HCT116 (cell line): Measurements from ENCODE around the gene SLX1A. TPM values are rescaled to one million over a fixed set of nuclear protein-coding genes. Genes with fewer than 3 reads are reported as not detected.
"Not testable (repeated sequence)": the region's sequence is repeated elsewhere in the genome, so short reads cannot be mapped to it uniquely, and the experiment has no call there.

ENCODE experiments used
- ATAC-seq: fragments of 200-7000 bp; cut with Tn5 transposase; 2 replicates; pipeline ENCODE4 v1.9.1; 2020; ENCODE audit warnings: mild to moderate bottlenecking, moderate library complexity
- BruUV-seq: library from RNA; stranded (reverse); fragments of 400-500 nt; replicated peaks from 2 replicates; lab custom pipeline; 2021; lab: Mats Ljungman, UMichigan
- CTCF ChIA-PET: fragments of 300-600 bp; sonication (Branson Sonifier 250); formaldehyde crosslinking; loops from one replicate; lab custom pipeline; 2021; ENCODE audit warnings: antibody characterized with exemption; lab: Charles Lee
- POLR2A ChIA-PET: fragments of 300-600, 350-600 bp; sonication (Branson Sonifier 250); formaldehyde crosslinking; loops from one replicate; lab custom pipeline; 2021; ENCODE audit warnings: antibody characterized with exemption; lab: Charles Lee
- RAD21 ChIA-PET, 2 experiments: fragments of 300-600 bp; sonication (Branson Sonifier 250); formaldehyde crosslinking; loops; one replicate each; lab custom pipeline; 2023; ENCODE audit warnings: low total read pairs in 2 of 2; ENCODE audit not compliant: uncharacterized antibody in 2 of 2, unreplicated experiment in 2 of 2, low non-redundant PET in 1 of 2; lab: Charles Lee
- DNase-seq: peaks from one replicate; pipeline ENCODE4 v3.0.0-alpha.2; 2010; ENCODE audit warnings: low read depth, low spot score
- H2AFZ ChIP-seq: fragments of 200-600 bp; shearing (Covaris generic), sonication (generic); 2 replicates; pipeline ENCODE4 v1.6.1; 2017; ENCODE audit warnings: low read depth, mixed run types, mixed read lengths, antibody characterized with exemption, low read length; ENCODE audit not compliant: poor library complexity, severe bottlenecking
- H3K27ac ChIP-seq: 2 replicates; pipeline ENCODE4 v1.5.1; 2012; ENCODE audit warnings: low read depth, low read length
- H3K27me3 ChIP-seq: fragments of 200-600 bp; sonication (generic); 2 replicates; pipeline ENCODE4 v1.6.1; 2016; ENCODE audit warnings: mixed run types, low read length, mixed read lengths; ENCODE audit not compliant: insufficient read depth
- H3K36me3 ChIP-seq, 2 experiments: fragments of 200-500 bp in 1 of 2; fragments of 200-600 bp in 1 of 2; sonication (Bioruptor generic) in 1 of 2; sonication (generic) in 1 of 2; 2 replicates each; pipeline versions ENCODE4 v1.5.1 to v1.6.1; 2014 to 2016; ENCODE audit warnings: low read length in 2 of 2, inconsistent platforms in 1 of 2, mixed read lengths in 1 of 2, mixed run types in 1 of 2; ENCODE audit not compliant: insufficient read depth in 2 of 2, control insufficient read depth in 1 of 2
- H3K4me1 ChIP-seq, 2 experiments: fragments of 200-600 bp in 1 of 2; sonication (generic) in 1 of 2; 2 replicates each; pipeline versions ENCODE4 v1.5.1 to v1.6.1; 2012 to 2017; ENCODE audit warnings: low read length in 2 of 2, inconsistent platforms in 1 of 2, mild to moderate bottlenecking in 1 of 2, mixed read lengths in 1 of 2, mixed run types in 1 of 2, moderate library complexity in 1 of 2; ENCODE audit not compliant: insufficient read depth in 2 of 2, control insufficient read depth in 1 of 2
- H3K4me2 ChIP-seq: fragments of 200-600 bp; sonication (generic); 2 replicates; pipeline ENCODE4 v1.6.1; 2017; ENCODE audit warnings: mixed run types, low read length, mixed read lengths
- H3K4me3 ChIP-seq, 2 experiments: fragments of 200-600 bp in 1 of 2; sonication (generic) in 1 of 2; replicated peaks in 1 of 2; 2 replicates each; pipeline ENCODE4 v1.5.1; 2011 to 2016; ENCODE audit warnings: low read length in 2 of 2, control low read depth in 1 of 2, low read depth in 1 of 2, mild to moderate bottlenecking in 1 of 2, mixed read lengths in 1 of 2, mixed run types in 1 of 2
- H3K79me2 ChIP-seq: fragments of 200-600 bp; sonication (generic); 2 replicates; pipeline ENCODE4 v1.6.1; 2017; ENCODE audit warnings: mild to moderate bottlenecking, mixed run types, low read length, moderate library complexity, mixed read lengths; ENCODE audit not compliant: insufficient read depth
- H3K9ac ChIP-seq: fragments of 200-600 bp; sonication (generic); 2 replicates; pipeline ENCODE4 v1.6.1; 2016; ENCODE audit warnings: low read length, mixed read lengths
- H3K9me2 ChIP-seq: fragments of 200-600 bp; sonication (generic), shearing (Covaris generic); 2 replicates; pipeline ENCODE4 v1.6.1; 2017; ENCODE audit warnings: mixed run types, mild to moderate bottlenecking, moderate library complexity; ENCODE audit not compliant: insufficient read depth
- H3K9me3 ChIP-seq, 2 experiments: fragments of 200-500 bp in 1 of 2; fragments of 200-600 bp in 1 of 2; sonication (Bioruptor generic) in 1 of 2; sonication (generic) in 1 of 2; 2 replicates each; pipeline ENCODE4 v1.6.1; 2014 to 2017; ENCODE audit warnings: low read length in 2 of 2, mixed read lengths in 2 of 2, inconsistent platforms in 1 of 2, low read depth in 1 of 2, mild to moderate bottlenecking in 1 of 2, mixed run types in 1 of 2, moderate library complexity in 1 of 2; ENCODE audit not compliant: control insufficient read depth in 1 of 2, insufficient read depth in 1 of 2
- H4K20me1 ChIP-seq: fragments of 200-600 bp; sonication (generic), shearing (Covaris generic); 2 replicates; pipeline ENCODE4 v1.6.1; 2017; ENCODE audit warnings: mixed run types, mild to moderate bottlenecking, moderate library complexity; ENCODE audit not compliant: insufficient read depth
- intact Hi-C: fragments of 100-400 bp; cut with micrococcal nuclease; formaldehyde crosslinking; loops from 2 replicates; pipeline ENCODE4 v1.10.0; 2022
- total RNA-seq: library from RNA; stranded (reverse); gene quantifications from one replicate; pipeline ENCODE4 v1.2.1, GENCODE V29; 2021; ENCODE audit not compliant: unreplicated experiment

The SLX1A gene
- total RNA-seq, 1 experiment from 2014 or later, result 48.3 TPM

DNA sequence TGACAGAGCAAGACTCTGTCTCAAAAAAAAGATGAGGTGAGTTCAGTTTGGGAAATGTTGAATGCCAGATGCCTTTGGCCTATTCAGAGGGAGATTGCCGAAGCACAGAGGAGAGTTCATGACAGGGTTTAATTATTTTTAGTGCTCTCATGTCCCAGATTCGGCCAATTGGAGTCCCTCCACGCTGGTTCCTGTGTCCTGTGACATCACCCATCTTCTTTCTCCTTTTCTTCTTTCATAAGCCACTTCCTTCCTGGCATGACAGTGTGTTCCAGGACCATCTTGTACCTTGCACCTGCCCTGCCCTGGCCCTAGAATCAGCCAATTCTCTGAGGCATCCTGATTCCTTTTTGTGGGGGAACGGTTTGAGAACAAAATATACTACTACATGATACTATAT lies 17.7 kb downstream of the SLX1A start:
- DNase-seq, CTCF ChIA-PET, H3K4me1 ChIP-seq, H3K4me3 ChIP-seq, POLR2A ChIA-PET, H3K4me2 ChIP-seq, BruUV-seq, RAD21 ChIA-PET, H3K79me2 ChIP-seq, H4K20me1 ChIP-seq, H3K27me3 ChIP-seq, ATAC-seq, H3K27ac ChIP-seq, H2AFZ ChIP-seq, H3K9me2 ChIP-seq, H3K9me3 ChIP-seq, H3K36me3 ChIP-seq, H3K9ac ChIP-seq, intact Hi-C loops: not testable (repeated sequence)

DNA sequence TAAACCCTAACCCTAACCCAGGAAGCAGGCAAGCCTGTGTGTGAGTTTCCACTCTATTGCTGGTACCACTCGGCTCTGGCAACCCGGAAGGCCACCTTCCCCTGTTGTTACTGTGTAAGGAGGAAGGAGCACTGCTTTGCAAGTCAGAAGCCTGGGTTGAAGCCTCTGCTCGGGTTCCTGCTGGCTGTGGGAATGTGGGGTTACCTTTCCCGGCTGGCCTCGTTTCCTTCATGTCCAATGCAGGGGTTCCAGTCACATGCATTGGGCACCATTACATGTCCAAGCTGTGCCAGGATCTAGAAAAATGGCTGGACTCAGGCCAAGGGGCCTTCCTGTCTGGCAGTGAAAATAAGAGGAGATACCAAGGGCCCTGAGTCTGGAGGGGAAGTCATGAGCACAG lies 23.4 kb downstream of the SLX1A start:
- H3K9me2 ChIP-seq, intact Hi-C loops, H3K9me3 ChIP-seq, H3K36me3 ChIP-seq, H3K27ac ChIP-seq, H3K4me1 ChIP-seq, H4K20me1 ChIP-seq, DNase-seq, ATAC-seq, H3K4me3 ChIP-seq, H3K27me3 ChIP-seq, H2AFZ ChIP-seq, CTCF ChIA-PET, H3K79me2 ChIP-seq, H3K4me2 ChIP-seq, H3K9ac ChIP-seq, RAD21 ChIA-PET, POLR2A ChIA-PET, BruUV-seq: not testable (repeated sequence)

Other genes with a start within 250 kb of the SLX1A start
- gene TMEM219, start 231.8 kb upstream of the SLX1A start, total RNA-seq, result 75.5 TPM
- gene TAOK2, start 220.0 kb upstream of the SLX1A start, total RNA-seq, result 56.7 TPM
- gene HIRIP3, start 198.3 kb upstream of the SLX1A start, total RNA-seq, result 21.8 TPM
- 89.8 TPM for gene INO80E, start 197.6 kb upstream of the SLX1A start, total RNA-seq
- gene DOC2A, start 182.8 kb upstream of the SLX1A start, total RNA-seq, result 17.3 TPM
- not detected for gene C16orf92, start 170.7 kb upstream of the SLX1A start, total RNA-seq
- 1.0 TPM for gene TLCD3B, start 162.6 kb upstream of the SLX1A start, total RNA-seq
- gene ALDOA, start 128.1 kb upstream of the SLX1A start, total RNA-seq, result 2,423 TPM
- gene PPP4C, start 117.9 kb upstream of the SLX1A start, total RNA-seq, result 165 TPM
- 1.4 TPM for gene TBX6, start 102.0 kb upstream of the SLX1A start, total RNA-seq
- gene YPEL3, start 97.7 kb upstream of the SLX1A start, total RNA-seq, result 10.9 TPM
- gene GDPD3, start 80.3 kb upstream of the SLX1A start, total RNA-seq, result 7.0 TPM
- gene MAPK3, start 70.7 kb upstream of the SLX1A start, total RNA-seq, result 68.8 TPM
- 7.0 TPM for gene CORO1A, start 10.3 kb upstream of the SLX1A start, total RNA-seq
- gene BOLA2B, start 209 bp upstream of the SLX1A start, total RNA-seq, result 180 TPM
- gene SULT1A3, start 5.4 kb downstream of the SLX1A start, total RNA-seq, result 23.5 TPM
- 9.1 TPM for gene NPIPB13, start 54.6 kb downstream of the SLX1A start, total RNA-seq
- gene CD2BP2, start 161.4 kb downstream of the SLX1A start, total RNA-seq, result 51.8 TPM
- gene TBC1D10B, start 176.6 kb downstream of the SLX1A start, total RNA-seq, result 49.2 TPM
- not detected for gene MYL11, start 180.9 kb downstream of the SLX1A start, total RNA-seq
- gene SEPTIN1, start 188.7 kb downstream of the SLX1A start, total RNA-seq, result 3.4 TPM
- gene ZNF48, start 201.5 kb downstream of the SLX1A start, total RNA-seq, result 17.9 TPM
- 11.0 TPM for gene ZNF771, start 213.7 kb downstream of the SLX1A start, total RNA-seq
- gene DCTPP1, start 236.2 kb downstream of the SLX1A start, total RNA-seq, result 125 TPM